T-helper 17 cell (primary cell): Measurements from ENCODE around the gene SAV1. TPM values are rescaled to one million over a fixed set of nuclear protein-coding genes. Genes with fewer than 3 reads are reported as not detected.

Experiments
- ATAC-seq: fragments of 150-1000 bp; cut with Tn5 transposase; 2 replicates; pipeline ENCODE4 v1.10.0; 2021; ENCODE audit warnings: mild to moderate bottlenecking, moderate library complexity
- DNase-seq, 3 donors: peaks; one replicate each; pipeline versions ENCODE4 v3.0.0 to v3.0.0-alpha.2; 2020 to 2021
- H3K9me3 ChIP-seq: one replicate; pipeline ENCODE4 v1.7.0; 2013; ENCODE audit warnings: low read length, mild to moderate bottlenecking; ENCODE audit not compliant: control insufficient read depth, poor library complexity, severe bottlenecking
- H3K27ac Mint-ChIP-seq: one replicate; pipeline ENCODE4 v1.8.0; 2022; ENCODE audit warnings: mild to moderate bottlenecking, moderate library complexity, mixed read lengths
- H3K27me3 Mint-ChIP-seq: one replicate; pipeline ENCODE4 v1.8.0; 2022; ENCODE audit warnings: mixed read lengths
- H3K36me3 Mint-ChIP-seq: one replicate; pipeline ENCODE4 v1.8.0; 2022; ENCODE audit warnings: low read depth, mixed read lengths
- H3K4me1 Mint-ChIP-seq: one replicate; pipeline ENCODE4 v1.8.0; 2022; ENCODE audit warnings: mild to moderate bottlenecking, mixed read lengths
- H3K4me3 Mint-ChIP-seq: one replicate; pipeline ENCODE4 v1.8.0; 2022; ENCODE audit warnings: mild to moderate bottlenecking, moderate library complexity, mixed read lengths
- total RNA-seq, 4 donors: library from RNA in 2 of 4; stranded (reverse) in 2 of 4; gene quantifications; one replicate each; pipeline ENCODE4 v1.2.3 and lab custom pipeline; 2022 to 2026

The SAV1 gene
- total RNA-seq, 2 donors from 2014 or later: 8.1 to 18.5 TPM

- DNase-seq (no peak), ATAC-seq (no peak)
- Mint-ChIP-seq H3K27me3 (peaks cover 11% of the 10 kb centered on the region), H3K4me3 (no peak overlapping the region), H3K36me3 (peaks cover 2% of the 10 kb centered on the region), H3K27ac (no peak overlapping the region), H3K4me1 (no peaks in the 10 kb centered on the region)
- H3K9me3 ChIP-seq: no peaks in the 10 kb centered on the region
Observed at GRCh38 chr14:50615056-50615455, 53.0 kb downstream of the SAV1 start.

GRCh38 chr14:50612806-50613205 is 55.3 kb downstream of the SAV1 start:
- H3K27me3 Mint-ChIP-seq: peaks cover 11% of the 10 kb centered on the region
- ATAC-seq: no peak
- no peak for DNase-seq
- H3K4me1 Mint-ChIP-seq: no peaks in the 10 kb centered on the region
- H3K36me3 Mint-ChIP-seq: peaks cover 2% of the 10 kb centered on the region
- no peaks in the 10 kb centered on the region for H3K9me3 ChIP-seq
- H3K4me3 Mint-ChIP-seq: no peak overlapping the region
- no peak overlapping the region for H3K27ac Mint-ChIP-seq

GRCh38 chr14:50610465-50610864 is 57.6 kb downstream of the SAV1 start:
- no peak for ATAC-seq
- H3K9me3 ChIP-seq: no peaks in the 10 kb centered on the region
- Mint-ChIP-seq H3K27ac (no peak overlapping the region), H3K4me1 (no peaks in the 10 kb centered on the region), H3K36me3 (peaks cover 2% of the 10 kb centered on the region), H3K4me3 (no peak overlapping the region), H3K27me3 (peaks cover 15% of the 10 kb centered on the region)
- DNase-seq: no peak

GRCh38 chr14:50608302-50608851 is 59.7 kb downstream of the SAV1 start:
- DNase-seq: no peak
- no peak overlapping the region for H3K27ac Mint-ChIP-seq
- ATAC-seq: no peak

GRCh38 chr14:50607761-50608160 is 60.3 kb downstream of the SAV1 start:
- H3K27me3 Mint-ChIP-seq: peaks cover 15% of the 10 kb centered on the region
- DNase-seq: no peak

More at GRCh38 chr14:50608302-50608851, 59.7 kb downstream of the SAV1 start:
- no peaks in the 10 kb centered on the region for H3K9me3 ChIP-seq
- no peak overlapping the region for H3K4me3 Mint-ChIP-seq
- H3K4me1 Mint-ChIP-seq: no peaks in the 10 kb centered on the region
- H3K36me3 Mint-ChIP-seq: peaks cover 2% of the 10 kb centered on the region
- peaks cover 15% of the 10 kb centered on the region for H3K27me3 Mint-ChIP-seq

GRCh38 chr14:50607181-50607580 is 60.9 kb downstream of the SAV1 start:
- H3K4me3 Mint-ChIP-seq: no peak overlapping the region
- H3K27ac Mint-ChIP-seq: no peak overlapping the region
- ATAC-seq: no peak
- H3K9me3 ChIP-seq: no peaks in the 10 kb centered on the region
- peaks cover 2% of the 10 kb centered on the region for H3K36me3 Mint-ChIP-seq
- no peak for DNase-seq
- H3K4me1 Mint-ChIP-seq: no peaks in the 10 kb centered on the region
- H3K27me3 Mint-ChIP-seq: peaks cover 15% of the 10 kb centered on the region

More at GRCh38 chr14:50607761-50608160, 60.3 kb downstream of the SAV1 start:
- Mint-ChIP-seq H3K27ac (no peak overlapping the region), H3K4me3 (no peak overlapping the region), H3K4me1 (no peaks in the 10 kb centered on the region), H3K36me3 (peaks cover 2% of the 10 kb centered on the region)
- no peaks in the 10 kb centered on the region for H3K9me3 ChIP-seq
- no peak for ATAC-seq

GRCh38 chr14:50606468-50606867 is 61.6 kb downstream of the SAV1 start:
- no peak for ATAC-seq
- DNase-seq: no peak
- no peaks in the 10 kb centered on the region for H3K9me3 ChIP-seq
- H3K4me3 Mint-ChIP-seq: no peak overlapping the region
- H3K27me3 Mint-ChIP-seq: peaks cover 11% of the 10 kb centered on the region
- no peaks in the 10 kb centered on the region for H3K4me1 Mint-ChIP-seq
- H3K36me3 Mint-ChIP-seq: peaks cover 2% of the 10 kb centered on the region
- no peak overlapping the region for H3K27ac Mint-ChIP-seq

GRCh38 chr14:50605766-50606165 is 62.3 kb downstream of the SAV1 start:
- DNase-seq (no peak), ATAC-seq (no peak)
- Mint-ChIP-seq H3K4me1 (no peaks in the 10 kb centered on the region), H3K27me3 (peaks cover 5% of the 10 kb centered on the region), H3K4me3 (no peak overlapping the region), H3K36me3 (peaks cover 2% of the 10 kb centered on the region), H3K27ac (no peak overlapping the region)
- no peaks in the 10 kb centered on the region for H3K9me3 ChIP-seq

- peaks cover 2% of the 10 kb centered on the region for H3K36me3 Mint-ChIP-seq
- DNase-seq: no peak
- H3K9me3 ChIP-seq: no peaks in the 10 kb centered on the region
- no peak for ATAC-seq
- H3K27ac Mint-ChIP-seq: no peak overlapping the region
- H3K4me1 Mint-ChIP-seq: peaks cover 5% of the 10 kb centered on the region
- peaks cover 4% of the 10 kb centered on the region for H3K27me3 Mint-ChIP-seq
- H3K4me3 Mint-ChIP-seq: no peak overlapping the region
Observed at GRCh38 chr14:50603565-50603964, 64.5 kb downstream of the SAV1 start.

GRCh38 chr14:50602035-50602434 is 66.1 kb downstream of the SAV1 start:
- no peaks in the 10 kb centered on the region for H3K9me3 ChIP-seq
- peaks cover 4% of the 10 kb centered on the region for H3K27me3 Mint-ChIP-seq
- no peak overlapping the region for H3K4me3 Mint-ChIP-seq
- H3K36me3 Mint-ChIP-seq: peaks cover 2% of the 10 kb centered on the region
- H3K4me1 Mint-ChIP-seq: peaks cover 5% of the 10 kb centered on the region
- DNase-seq (no peak), ATAC-seq (no peak)
- no peak overlapping the region for H3K27ac Mint-ChIP-seq

- DNase-seq: no peak
- ATAC-seq: no peak
- H3K9me3 ChIP-seq: no peaks in the 10 kb centered on the region
- Mint-ChIP-seq H3K4me3 (no peak overlapping the region), H3K27me3 (peaks cover 4% of the 10 kb centered on the region), H3K27ac (no peak overlapping the region), H3K4me1 (peaks cover 5% of the 10 kb centered on the region), H3K36me3 (no peaks in the 10 kb centered on the region)
Observed at GRCh38 chr14:50601394-50601793, 66.7 kb downstream of the SAV1 start.

GRCh38 chr14:50600849-50601248 is 67.3 kb downstream of the SAV1 start:
- Mint-ChIP-seq H3K27ac (no peak overlapping the region), H3K4me1 (peaks cover 5% of the 10 kb centered on the region), H3K4me3 (no peak overlapping the region), H3K36me3 (no peaks in the 10 kb centered on the region), H3K27me3 (peaks cover 3% of the 10 kb centered on the region)
- DNase-seq (no peak), ATAC-seq (no peak)
- no peaks in the 10 kb centered on the region for H3K9me3 ChIP-seq

GRCh38 chr14:50599700-50600444 is 68.2 kb downstream of the SAV1 start:
- H3K9me3 ChIP-seq: no peaks in the 10 kb centered on the region
- peaks cover 5% of the 10 kb centered on the region for H3K4me1 Mint-ChIP-seq
- no peak overlapping the region for H3K27ac Mint-ChIP-seq
- no peak for ATAC-seq
- H3K27me3 Mint-ChIP-seq: no peaks in the 10 kb centered on the region
- H3K4me3 Mint-ChIP-seq: no peak overlapping the region
- DNase-seq: no peak
- no peaks in the 10 kb centered on the region for H3K36me3 Mint-ChIP-seq

- H3K27ac Mint-ChIP-seq: no peak overlapping the region
- DNase-seq (no peak), ATAC-seq (no peak)
- H3K9me3 ChIP-seq: no peaks in the 10 kb centered on the region
- no peak overlapping the region for H3K4me3 Mint-ChIP-seq
- H3K36me3 Mint-ChIP-seq: no peaks in the 10 kb centered on the region
- peaks cover 5% of the 10 kb centered on the region for H3K4me1 Mint-ChIP-seq
- H3K27me3 Mint-ChIP-seq: no peaks in the 10 kb centered on the region
Observed at GRCh38 chr14:50598765-50599164, 69.3 kb downstream of the SAV1 start.
